Dermis microvascular lymphatic vessel endothelial cell (primary cell): Measurements from ENCODE around the gene TMEM135. TPM values are rescaled to one million over a fixed set of nuclear protein-coding genes. Genes with fewer than 3 reads are reported as not detected.

ENCODE experiments used
- DNase-seq, 2 donors: peaks; one replicate each; pipeline versions ENCODE4 v3.0.0 to v3.0.0-alpha.2; 2010; ENCODE audit warnings: low read depth in 2 of 2
- total RNA-seq: library from RNA; depleted of rRNA; stranded (reverse); fragments of >200 nt; gene quantifications from 2 replicates; pipeline ENCODE4 v1.2.1, GENCODE V29; 2014

Gene TMEM135
- total RNA-seq, 1 donor from 2014 or later: 25.8 TPM

DNA sequence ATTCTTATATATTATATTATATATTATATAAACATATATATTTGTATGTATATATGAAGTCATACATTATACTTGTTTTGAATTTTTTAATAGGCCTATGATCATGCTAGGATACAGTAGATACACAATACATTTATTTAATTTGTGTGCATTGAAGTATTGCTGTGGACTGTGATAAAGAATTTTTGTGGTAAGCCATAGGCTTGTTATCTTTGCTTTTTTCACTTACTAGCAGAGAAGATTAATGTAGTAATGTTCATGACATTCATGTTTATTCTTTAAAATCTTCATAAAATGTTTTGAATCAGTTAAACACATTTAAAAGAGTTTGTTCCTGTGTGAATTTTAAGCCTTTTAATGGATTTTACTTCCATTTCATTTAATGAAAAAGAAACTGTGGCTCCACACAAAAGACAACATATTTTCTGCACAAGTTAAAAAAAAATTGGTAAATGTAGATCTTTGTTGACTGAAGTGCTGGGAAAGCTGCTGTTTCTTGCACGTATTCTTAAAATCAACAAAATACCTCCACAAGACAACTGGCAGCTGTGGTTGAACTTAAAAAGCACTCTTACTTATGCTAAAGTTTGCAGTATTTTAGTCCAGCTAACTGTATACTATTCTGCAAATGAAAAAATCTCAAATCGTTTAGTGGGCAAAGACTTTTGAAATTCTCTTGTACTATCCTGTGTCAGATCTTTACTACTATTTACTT is 156.2 kb downstream of the TMEM135 start:
- no peak for DNase-seq

DNA sequence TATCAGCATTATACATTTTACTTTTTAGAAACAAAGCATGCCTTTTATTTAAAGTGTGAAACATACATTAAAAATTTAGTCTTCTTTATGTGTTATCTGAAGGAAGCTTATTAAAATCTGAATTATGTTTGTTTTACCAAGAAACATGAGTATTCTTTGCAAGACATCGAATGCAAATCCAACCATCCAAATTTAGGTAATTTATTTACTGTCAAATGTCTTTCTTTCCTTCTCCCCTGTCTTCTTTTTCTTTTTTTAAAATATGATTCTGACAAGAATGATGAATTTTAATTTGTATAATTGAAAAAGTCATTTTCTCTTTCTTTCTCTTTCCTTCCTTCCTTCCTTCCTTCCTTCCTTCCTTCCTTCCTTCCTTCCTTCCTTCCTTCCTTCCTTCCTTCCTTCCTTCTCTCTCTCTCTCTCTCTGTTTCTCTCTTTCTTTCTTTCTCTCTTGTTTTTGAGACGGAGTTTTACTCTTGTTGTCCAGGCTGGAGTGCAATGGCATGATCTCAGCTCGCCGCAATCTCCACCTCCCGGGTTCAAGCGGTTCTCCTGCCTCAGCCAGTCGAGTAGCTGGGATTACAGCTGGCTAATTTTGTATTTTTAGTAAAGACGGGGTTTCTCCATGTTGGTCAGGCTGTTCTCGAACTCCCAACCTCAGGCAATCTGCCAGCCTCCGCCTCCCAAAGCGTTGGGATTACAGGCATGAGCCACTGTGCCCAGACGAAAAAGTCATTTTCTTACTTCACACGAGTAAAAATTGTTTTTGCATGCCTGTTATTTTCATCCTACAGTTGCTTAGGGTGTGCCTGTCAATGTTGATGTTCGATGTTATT is 157.5 kb downstream of the TMEM135 start:
- DNase-seq: no peak

DNA sequence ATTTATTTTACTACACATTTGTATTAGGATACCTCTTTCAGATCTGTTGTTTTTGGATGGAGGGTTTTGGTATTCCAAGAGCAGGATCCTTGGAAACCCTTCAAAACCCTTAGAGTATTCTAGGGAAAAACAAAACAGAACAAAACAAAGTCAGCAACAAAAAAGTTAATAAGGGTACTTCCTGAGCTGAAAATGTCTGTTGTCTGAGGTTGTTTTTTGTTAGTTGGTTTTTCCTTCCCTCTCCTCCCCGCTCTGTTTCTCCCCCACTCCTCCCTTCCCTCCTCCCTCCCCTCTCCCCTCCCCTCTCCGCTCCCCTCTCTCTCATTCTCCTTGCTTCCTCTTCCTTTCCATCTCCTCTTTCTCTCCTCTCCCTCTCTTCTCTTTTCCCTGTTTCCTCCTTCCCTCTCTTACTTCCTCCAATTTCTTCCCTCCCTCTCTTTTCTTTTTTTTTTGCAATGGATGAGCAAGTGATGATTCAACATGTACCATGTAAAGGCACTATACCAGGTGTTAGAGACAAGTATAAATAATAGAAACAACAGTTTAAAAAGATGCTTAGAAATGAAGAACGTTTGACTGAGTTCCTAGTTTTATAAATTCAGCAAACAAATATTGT is 160.6 kb downstream of the TMEM135 start:
- DNase-seq: no peak

DNA sequence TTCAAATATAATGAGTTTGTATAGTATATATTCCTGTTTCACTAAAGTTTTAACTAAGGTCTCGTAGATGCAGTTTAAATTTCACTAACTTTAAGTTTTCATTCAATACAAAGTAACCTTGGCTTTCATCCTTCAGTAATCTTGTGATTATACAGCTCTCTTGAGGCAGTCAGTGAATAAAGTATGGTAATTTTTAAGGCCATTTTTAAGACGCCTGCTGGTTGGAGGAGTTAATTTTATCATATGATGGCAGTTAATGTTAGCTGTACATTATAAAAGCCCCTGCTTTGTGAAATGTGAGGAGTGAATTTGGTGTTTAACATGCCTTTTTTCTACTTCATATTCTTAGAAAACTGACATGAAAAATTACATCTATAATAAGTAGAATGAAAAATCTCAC is 163.6 kb downstream of the TMEM135 start:
- DNase-seq: no peak

DNA sequence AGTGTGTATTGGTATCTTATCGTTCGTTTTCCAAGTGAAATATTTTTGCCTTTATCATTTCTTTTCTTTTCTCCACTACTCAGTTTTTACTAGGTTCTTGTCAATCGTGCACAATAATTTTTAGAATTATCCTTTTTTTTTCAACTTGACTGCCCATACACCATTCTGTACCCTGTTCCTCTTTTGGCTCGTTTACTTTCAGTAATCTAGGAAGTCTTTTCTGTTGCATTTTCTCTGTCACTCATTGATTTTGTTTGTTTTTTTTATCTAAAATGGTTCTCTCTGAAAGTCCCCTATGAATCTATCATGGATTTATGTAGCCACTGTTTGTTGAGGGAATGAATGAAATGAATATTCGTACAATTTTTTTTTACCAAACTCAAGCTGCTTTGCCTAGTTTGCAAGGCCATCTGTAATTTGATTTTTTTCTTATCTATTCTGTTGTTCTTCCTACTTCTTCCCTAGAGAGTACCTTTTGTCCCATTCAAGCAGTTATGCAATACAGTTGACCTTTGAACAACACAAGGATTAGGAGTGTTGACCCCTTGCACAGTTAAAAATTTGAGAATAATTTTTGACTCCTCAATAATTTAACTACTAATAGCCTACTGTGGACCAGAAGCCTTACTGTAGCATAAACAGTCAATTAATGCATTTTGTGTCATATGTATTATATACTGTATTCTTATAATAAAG is 166.3 kb downstream of the TMEM135 start:
- DNase-seq: no peak

DNA sequence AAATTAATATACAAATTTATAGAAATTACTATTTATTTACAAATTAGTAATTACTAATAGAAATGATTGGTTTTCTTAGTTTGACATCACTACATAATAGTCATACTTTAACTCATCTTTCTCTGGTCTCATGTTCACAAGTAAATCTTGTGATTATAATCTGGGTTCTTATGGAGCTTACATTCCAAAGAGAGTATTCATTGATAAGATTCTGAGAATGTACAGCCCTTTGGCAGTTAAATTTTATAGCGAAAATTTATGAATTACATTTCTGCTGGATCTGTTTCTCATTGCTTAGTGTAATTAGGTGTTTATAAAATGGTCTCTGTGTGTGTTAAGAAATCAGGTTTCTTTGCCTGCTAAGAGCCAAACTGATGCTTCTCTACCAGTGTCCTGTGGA is 175.2 kb downstream of the TMEM135 start:
- DNase-seq: no peak

DNA sequence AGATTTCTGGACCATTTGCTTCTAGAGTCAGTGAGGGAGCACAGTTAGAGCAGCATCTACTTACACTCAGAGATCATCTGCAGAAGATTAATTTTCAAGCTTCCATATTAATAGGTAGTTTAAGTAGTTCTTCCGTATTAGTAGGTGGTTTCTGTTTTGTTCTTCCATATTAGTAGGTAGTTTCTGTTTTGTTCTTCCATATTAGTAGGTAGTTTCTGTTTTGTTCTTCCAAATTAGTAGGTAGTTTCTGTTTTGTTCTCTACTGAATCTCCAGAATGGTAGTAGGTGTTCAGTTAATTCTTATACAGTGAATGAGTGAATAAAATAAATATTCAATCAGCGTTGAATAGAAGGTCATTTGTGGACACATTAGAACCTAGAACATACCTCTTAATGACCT is 175.7 kb downstream of the TMEM135 start:
- no peak for DNase-seq

DNA sequence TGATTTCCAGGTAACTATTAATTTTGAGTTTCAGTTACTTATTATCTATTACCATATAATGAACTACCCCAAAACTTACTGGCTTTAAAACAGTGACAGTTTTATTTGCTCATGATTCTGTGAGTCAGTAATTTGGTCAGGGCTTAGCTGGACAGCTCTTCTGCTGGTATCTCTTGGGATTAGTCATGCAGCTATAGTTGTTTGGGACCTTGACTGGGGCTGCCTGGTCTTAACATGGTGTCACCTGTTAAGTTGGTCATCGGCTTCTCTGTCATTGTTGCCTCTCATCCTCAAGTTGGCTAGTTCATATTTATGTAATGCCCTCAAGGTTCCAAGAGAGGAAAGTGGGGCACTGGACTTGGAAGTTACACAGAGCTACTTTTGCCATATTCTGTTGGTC is 177.5 kb downstream of the TMEM135 start:
- peak in 1 of 2 donors; percentile 1 for DNase-seq

DNA sequence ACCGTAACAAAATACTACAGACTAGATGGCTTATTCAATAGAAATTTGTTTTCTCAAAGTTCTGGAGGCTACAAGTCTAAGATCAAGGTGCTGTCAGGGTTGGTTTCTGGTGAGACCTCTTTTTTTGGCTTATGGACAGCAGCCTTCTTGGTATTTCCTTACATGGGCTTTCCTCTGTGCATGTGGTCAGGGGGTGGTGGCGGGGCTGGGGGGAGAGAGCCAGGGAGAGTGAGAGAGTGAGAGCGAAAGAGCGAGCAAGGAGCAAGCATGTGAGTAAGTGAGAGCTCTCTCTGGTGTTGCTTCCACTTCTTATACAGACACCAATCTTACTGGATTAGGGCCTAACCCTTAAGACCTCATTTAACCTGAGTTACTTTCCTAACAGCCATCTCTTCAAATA is 181.5 kb downstream of the TMEM135 start:
- DNase-seq: no peak

DNA sequence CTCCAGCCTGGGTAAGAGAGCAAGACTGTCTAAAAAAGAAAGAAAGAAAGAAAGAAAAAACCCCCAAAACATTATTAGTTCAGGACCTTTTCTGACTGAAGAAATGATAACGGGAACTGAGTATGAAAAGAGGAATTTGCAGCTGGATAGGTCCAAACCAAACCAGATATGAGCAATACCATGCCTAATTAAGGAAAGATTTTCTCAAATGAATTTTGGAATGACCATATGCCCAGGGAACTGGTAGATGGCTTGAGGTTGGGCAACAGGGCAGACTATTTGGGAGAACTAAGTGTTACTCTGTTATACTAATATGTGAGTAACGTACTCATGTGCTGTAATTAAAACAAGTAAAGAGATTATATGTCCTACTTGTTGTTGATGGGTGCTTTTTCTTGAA is 186.1 kb downstream of the TMEM135 start:
- no peak for DNase-seq

DNA sequence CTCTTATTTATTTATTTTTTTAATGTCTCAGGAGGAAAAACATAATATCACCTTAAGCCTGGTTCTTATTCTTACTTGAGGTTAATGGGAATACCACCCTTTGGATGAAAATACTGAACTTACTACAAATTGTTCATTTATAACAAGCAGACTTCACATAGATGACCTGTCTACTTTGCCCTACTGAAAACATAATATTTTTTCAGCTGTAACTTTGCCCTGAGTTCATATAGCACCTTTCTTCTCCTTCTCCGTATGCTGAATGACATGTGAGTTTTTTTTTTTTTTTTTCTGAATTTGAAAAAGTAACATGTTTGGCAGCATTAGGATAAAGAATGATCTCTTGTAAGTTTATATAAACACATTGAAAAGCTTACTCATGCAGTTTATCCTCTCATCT is 186.8 kb downstream of the TMEM135 start:
- peak; percentile 18 to 77 for DNase-seq

DNA sequence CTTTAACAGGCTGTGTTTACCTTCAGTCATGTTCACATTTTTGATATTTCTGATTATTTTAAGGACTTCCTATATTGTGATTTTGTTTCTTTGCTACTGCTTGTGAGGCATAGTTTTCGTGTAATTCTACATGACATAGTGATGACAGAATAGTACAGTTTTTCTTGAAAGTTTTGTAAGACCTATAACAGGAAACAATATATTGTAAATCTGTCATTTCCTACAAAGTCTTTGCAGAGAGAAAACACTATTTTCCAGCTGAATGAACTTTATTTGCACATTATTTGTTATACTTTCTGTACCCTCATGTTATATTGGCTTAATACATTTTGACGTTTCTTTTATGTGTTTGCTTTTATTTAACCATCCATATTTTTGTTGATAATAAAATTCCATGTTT is 191.1 kb downstream of the TMEM135 start:
- DNase-seq: peak in 1 of 2 donors; percentile 59

DNA sequence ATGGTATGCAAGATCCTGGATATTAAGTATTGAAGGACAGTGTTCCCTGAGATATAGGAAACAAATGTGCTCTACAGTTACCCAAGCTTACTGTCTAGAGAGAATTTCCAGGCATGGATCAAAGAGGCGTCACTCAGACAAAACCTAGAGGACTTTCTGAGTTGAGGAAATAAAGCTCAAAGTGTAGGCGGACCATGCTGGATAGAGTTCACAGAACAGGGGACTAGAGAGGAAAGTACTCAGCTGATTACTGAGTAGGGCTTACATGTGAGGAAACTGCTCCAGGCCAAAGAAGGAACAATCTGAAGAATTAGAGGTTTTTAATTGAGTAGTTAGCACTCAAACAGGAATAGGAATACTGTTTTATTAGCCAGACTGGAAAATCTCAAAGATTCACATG is 193.3 kb downstream of the TMEM135 start:
- no peak for DNase-seq

DNA sequence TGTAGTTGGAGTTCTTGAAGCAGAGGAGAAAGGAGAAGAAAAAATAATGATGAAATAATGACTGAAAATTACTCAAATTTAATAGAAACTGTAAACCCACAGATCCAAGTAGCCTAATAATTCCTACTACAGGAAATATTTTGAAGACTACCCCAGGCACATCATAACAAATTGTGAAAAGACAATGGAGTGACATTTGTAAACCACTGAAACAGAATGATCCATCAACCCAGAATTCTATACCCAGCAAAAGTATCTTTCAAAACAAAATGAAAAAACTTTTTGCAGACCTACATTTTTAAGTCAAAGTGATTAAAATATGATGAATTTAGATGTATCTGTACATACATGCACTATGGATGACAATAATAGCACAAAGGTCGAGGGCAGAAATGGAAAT is 194.6 kb downstream of the TMEM135 start:
- DNase-seq: no peak

DNA sequence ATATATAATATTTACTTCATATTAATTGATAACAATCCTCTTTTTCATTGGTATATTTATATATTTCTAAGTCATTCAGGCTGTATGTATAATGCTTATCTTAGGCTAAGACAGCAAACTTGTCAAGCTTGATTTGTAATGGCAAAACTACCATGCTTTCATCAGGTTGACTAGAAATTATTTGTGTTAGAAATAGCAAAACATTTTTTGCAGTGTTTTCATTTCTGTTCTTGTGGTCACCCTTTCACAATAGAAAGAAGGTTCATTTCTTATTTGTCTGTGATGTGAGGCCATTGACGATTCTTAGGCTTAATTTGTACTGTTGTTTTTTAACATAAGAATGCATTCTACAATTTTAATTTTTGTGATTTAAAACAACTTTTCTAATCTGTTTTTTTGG is 197.6 kb downstream of the TMEM135 start:
- no peak for DNase-seq

DNA sequence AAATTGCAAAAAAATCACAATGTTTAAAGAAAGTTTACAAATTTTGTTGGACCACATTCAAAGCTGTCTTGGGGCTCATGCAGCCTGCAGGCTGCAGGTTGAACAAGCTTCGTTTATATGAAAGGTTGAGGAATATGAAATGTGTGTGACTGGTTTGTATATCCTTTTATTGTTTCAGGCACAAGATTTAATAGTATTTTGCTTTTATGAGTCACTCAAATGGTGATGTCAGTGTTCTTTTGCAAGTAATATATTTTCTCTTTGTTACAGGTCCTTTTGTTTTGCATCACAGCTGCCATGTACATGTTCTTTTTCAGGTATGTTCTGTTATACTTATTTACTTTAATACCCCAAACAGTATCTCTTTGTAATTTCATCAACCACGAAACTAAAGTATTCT is 198.6 kb downstream of the TMEM135 start:
- peak in 1 of 2 donors; percentile 71 for DNase-seq

DNA sequence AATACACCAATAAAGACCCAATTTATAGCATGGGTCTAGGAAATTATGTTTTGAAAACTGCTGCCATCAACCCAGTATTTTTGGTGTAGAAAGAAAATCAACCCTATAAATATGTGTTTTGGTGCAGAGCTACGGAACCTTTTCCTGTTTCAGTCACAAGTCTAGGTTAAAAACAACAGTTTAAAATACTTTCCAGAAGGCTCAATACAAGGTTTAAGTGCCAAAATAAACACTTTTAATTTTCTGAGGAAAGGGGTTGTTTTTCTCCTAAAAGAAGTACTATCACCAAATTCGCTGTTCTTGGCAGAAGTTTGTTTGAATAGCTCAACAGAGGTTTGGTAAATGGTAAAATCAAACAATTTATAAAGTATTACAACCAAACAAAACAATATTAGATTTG is 201.3 kb downstream of the TMEM135 start:
- DNase-seq: peak; percentile 43 to 83

DNA sequence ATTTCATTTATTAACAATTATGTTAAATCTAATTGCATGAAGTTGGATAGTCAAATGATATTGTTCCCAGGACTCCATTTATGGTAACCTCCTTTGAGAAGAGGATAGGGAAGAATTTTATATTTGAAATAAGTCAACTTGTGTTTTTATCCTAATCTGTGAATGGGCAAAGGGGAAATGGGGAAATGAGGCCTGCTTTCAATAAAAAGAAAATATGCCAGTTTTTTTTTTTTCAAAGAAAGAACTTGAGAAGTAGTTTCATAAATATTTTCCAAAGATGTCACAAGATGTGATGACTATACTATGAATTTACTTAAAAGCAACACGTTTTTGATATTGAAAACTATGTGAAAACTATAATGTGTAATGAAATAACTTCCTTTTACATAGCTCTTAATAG is 201.8 kb downstream of the TMEM135 start:
- DNase-seq: peak in 1 of 2 donors; percentile 40

DNA sequence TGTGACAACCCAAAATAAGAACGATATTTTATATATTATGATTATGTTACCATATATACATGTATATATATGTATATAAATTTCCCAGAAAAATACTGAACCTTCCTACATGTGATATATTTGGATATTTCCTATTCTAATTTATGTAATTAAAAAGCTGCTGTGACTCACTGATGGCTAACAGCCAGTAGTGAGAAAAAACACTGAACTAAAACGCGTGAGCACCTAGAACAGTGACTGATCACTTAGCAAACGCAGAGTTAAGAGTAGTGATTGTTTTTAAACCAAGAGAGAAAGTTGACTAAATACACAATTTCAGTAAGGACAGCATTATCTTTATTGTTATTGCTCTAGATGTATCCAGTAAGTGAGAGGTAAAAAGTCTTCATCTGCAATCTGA is 213.8 kb downstream of the TMEM135 start:
- DNase-seq: peak; percentile 23 to 68

DNA sequence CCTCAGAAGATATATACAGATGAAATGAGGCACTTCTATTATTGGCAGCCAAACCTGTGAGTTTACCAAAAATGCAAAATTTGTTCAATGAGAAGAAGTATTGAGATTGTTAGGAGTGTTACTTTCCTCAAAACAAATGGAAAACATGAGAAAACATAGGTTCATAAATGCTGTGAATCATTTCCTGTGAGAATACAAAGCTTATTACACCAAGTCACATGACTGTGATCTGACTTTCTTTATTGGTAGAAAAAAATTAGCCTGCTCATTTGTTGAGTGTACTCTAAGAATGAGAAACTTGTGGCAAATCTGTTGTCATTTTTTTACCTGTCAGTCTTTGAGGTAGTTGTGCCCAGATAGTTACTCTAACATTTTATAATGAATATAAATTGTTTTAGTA is 215.1 kb downstream of the TMEM135 start:
- peak; percentile 18 to 45 for DNase-seq

DNA sequence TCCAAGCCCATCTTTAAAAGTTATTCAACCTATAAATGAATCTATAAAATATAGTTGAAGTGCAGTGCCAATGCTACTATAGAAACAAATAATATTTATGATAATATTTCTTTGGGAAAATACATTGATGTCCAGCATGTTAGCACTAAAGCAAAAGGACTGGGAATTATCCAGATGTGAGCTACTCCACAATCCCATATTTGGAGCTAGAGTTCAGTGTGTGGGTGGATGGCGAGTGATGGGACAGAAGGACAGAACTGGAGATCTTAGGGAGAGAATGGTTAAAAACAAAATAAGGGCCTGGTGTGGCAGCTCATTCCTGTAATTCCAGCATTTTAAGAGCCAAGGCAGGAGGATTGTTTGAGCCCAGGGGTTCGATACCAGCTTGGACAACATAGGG is 216.8 kb downstream of the TMEM135 start:
- DNase-seq: no peak

DNA sequence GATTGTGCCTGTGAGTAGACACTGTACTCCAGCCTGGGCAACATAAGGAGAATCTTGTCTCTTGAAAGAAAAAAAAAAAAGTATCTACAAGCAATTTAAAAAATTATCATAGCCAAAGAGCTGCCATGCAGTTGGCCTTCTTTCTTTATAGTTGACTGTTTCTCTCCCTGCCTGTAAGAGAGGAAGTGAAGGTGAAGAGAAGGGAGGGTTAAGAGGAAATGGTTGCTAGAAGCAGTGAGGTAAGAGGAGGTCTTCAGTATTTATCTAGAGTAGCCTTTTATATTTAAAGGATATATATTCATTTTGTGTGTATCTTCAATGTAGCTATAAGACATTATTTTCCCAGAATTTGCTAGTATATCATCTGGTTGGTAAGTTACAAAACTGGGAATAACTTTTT is 217.9 kb downstream of the TMEM135 start:
- no peak for DNase-seq
